RPMI8226 (cell line): Measurements from ENCODE around the gene MTMR8.
"Not testable (repeated sequence)": the region's sequence is repeated elsewhere in the genome, so short reads cannot be mapped to it uniquely, and the experiment has no call there.

Source experiments
- DNase-seq: peaks from one replicate; pipeline ENCODE4 v3.0.0-alpha.2; 2015

MTMR8 gene

GRCh38 chrX:64394874-64395567, at the start of gene MTMR8:
TSS of gene MTMR8 (minus strand) at chrX:64395452. CDS start at chrX:64395363, 89 bp downstream.
- peak; percentile 63 for DNase-seq

- DNase-seq = no peak
Measured at GRCh38 chrX:64439551-64439950, 44.3 kb upstream of the MTMR8 start.

- peak; percentile 41 for DNase-seq
Measured at GRCh38 chrX:64437665-64438064, 42.4 kb upstream of the MTMR8 start.

DNA sequence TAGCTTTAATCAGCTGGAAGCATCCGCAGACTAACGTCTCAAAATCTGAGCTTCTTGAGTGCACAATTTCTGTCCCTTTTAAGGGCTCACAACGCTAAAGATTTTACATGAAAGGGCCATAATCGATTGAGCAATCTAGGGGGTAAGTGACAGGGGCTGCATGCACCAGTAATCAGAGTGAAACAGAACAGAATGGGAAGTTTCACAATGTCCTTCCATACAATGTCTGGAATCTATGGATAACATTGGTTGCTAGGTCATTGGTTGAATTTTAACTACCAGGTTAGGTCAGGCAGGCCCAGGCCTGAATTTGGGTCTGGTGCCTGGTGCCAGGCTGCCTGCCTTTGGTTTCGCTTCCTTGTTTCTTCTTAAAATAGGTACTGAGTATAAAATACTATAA, 42.0 kb upstream of the MTMR8 start:
- peak; percentile 35 for DNase-seq

- no peak for DNase-seq
Measured at GRCh38 chrX:64428371-64428770, 33.1 kb upstream of the MTMR8 start.

DNA sequence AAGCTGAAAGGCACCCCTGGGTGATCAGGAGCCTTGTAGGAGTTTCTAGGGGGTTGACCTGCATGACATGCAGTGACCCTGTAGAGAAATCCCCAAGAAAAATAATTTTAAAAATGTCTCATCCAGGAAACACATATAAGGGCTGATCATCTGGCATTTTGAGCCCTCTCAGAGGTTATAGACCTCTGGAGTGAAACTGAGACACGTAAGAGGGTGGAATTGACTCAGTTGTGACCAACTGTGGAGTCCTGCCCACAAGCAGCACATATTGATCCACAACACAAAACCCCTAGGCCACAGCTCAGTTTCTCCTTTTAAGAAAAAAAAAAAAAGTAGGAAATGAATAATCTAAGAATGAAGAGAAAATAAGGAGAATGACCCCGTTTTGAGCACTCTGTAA, 32.5 kb upstream of the MTMR8 start:
- no peak for DNase-seq

DNA sequence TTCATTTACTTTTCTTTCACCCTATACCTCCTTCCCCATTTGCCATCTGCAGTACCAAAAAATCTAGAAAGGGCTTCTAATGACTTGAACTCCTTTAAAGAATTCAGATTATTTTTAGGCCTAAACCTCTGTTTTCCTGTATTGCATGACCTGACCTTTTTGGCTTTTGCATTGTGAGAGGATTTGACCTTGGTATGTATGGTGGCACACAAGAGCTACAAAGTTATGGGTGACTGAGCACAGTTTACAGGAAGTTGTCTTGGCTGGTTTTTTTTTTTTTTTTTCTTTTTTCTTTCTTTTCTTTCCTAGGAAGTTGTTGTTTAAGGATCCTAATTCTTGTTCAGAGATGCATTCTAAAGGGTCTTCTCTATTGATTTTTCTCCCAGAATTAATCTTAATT, 32.0 kb upstream of the MTMR8 start:
- no peak for DNase-seq

DNA sequence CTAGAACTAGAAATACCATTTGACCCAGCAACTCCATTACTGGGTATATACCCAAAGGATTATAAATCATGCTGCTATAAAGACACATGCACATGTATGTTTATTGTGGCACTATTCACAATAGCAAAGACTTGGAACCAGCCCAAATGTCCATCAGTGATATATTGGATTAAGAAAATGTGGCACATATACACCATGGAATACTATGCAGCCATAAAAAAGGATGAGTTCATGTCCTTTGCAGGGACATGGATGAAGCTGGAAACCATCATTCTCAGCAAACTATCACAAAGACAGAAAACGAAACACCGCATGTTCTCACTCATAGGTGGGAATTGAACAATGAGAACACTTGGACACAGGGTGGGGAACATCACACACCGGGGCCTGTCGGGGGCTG, 14.5 kb upstream of the MTMR8 start:
- DNase-seq = not testable (repeated sequence)

GRCh38 chrX:64398088-64398487, 2.8 kb upstream of the MTMR8 start:
- no peak for DNase-seq

DNA sequence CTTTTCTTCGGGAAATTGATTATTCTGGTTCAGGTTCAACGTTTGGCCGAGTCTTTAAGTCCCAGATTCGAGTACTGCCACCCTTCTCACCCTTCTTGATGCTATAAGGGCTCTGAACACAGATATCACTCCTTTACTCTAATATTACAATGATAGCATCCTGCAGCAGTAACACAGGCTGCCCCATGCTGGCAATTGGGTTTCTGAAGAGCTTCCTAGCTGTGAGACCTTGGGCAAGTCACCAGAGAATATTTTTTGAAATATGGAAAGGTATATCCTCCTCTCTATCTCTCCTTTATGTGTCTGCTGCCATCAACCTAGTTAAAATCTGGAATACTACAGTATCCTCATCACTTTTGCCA, 297 bp upstream of the MTMR8 start:
- no peak for DNase-seq

- no peak for DNase-seq
Measured at GRCh38 chrX:64394059-64394873, 986 bp downstream of the MTMR8 start.

GRCh38 chrX:64389489-64389888, 5.8 kb downstream of the MTMR8 start:
- no peak for DNase-seq

DNA sequence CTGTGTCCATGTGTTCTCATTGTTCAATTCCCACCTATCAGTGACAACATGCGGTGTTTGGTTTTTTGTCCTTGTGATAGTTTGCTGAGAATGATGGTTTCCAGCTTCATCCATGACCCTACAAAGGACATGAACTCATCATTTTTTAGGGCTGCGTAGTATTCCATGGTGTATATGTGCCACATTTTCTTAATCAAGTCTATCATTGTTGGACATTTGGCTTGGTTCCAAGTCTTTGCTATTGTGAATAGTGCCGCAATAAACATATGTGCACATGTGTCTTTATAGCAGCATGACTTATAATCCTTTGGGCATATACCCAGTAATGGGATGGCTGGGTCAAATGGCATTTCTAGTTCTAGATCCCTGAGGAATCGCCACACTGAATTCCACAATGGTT, 14.5 kb downstream of the MTMR8 start:
- DNase-seq = not testable (repeated sequence)

GRCh38 chrX:64379924-64380323, 15.3 kb downstream of the MTMR8 start:
- no peak for DNase-seq

GRCh38 chrX:64377753-64378152, 17.5 kb downstream of the MTMR8 start:
- no peak for DNase-seq

- DNase-seq = no peak
Measured at GRCh38 chrX:64352081-64352480, 43.2 kb downstream of the MTMR8 start.

- no peak for DNase-seq
Measured at GRCh38 chrX:64350521-64350920, 44.7 kb downstream of the MTMR8 start.

GRCh38 chrX:64350047-64350446, 45.2 kb downstream of the MTMR8 start:
- DNase-seq = no peak

GRCh38 chrX:64342811-64343210, 52.4 kb downstream of the MTMR8 start:
- no peak for DNase-seq

- no peak for DNase-seq
Measured at GRCh38 chrX:64338296-64338695, 57.0 kb downstream of the MTMR8 start.

GRCh38 chrX:64334467-64334866, 60.8 kb downstream of the MTMR8 start:
- no peak for DNase-seq

DNA sequence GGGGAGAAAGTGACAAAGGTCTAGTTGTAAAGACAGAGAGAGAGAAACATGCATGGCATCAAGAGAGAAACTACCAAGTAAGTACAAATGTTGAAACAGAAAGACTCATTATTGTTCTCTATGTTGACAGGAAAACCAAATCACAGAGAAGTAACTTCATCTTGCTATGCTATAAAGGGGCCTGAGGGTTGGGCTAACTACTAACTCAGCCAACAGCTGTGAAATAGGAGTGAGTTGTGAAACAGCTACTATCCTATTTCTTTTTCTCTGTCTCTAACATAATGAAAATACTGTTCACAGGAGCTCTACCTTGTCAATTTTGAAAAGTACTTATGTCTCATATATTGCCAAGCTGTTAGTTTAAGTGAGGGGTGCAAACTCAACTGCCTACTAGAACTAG, 65.0 kb downstream of the MTMR8 start:
- DNase-seq = no peak

- no peak for DNase-seq
Measured at GRCh38 chrX:64321507-64321906, 73.7 kb downstream of the MTMR8 start.

- no peak for DNase-seq
Measured at GRCh38 chrX:64313624-64314023, 81.6 kb downstream of the MTMR8 start.

DNA sequence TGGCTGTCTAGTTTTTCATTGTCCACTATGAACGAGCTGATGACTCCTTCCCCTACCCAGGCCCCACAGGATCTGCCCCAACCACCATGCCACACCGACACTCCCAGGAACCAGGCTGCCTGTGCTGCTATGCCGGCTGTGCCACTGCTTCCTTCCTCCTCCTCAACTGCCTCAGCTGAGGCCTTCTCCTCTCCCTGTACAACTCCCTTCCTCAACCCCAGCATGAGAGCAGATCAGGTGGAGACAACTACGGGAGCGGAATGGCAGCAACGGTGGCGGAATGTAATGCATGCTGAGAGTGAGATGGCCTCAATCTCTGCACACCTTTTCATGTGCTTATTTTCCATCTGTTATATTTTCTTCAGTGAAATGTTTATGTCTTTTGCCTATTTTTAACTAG, 88.5 kb downstream of the MTMR8 start:
- no peak for DNase-seq
